ENCODE measurements around the gene SDR42E2. TPM values are rescaled to one million over a fixed set of nuclear protein-coding genes. Genes with fewer than 3 reads are reported as not detected.
A peak's percentile ranks its signal among the peaks of the same experiment; 100 is the strongest.
"Not testable (repeated sequence)": the region's sequence is repeated elsewhere in the genome, so short reads cannot be mapped to it uniquely, and the experiment has no call there.

The SDR42E2 gene
- polyA plus RNA-seq, 3 donors = 0.08 to 0.24 (median 0.14) TPM

GRCh38 chr16:22188595-22189442, 26.5 kb downstream of the SDR42E2 start:
- DNase-seq (ENCODE audit: extremely low read depth in 1 of 11, low read depth in 9 of 11, low spot score in 4 of 11) = peak in 5 of 11 donors; percentile 54 to 76 (median 67)

GRCh38 chr16:22189473-22190080, 27.3 kb downstream of the SDR42E2 start:
- DNase-seq (ENCODE audit: extremely low read depth in 1 of 11, low read depth in 9 of 11, low spot score in 4 of 11) = no peak

GRCh38 chr16:22190081-22190775, 27.9 kb downstream of the SDR42E2 start:
- DNase-seq (ENCODE audit: extremely low read depth in 1 of 11, low read depth in 9 of 11, low spot score in 4 of 11) = peak in 9 of 11 donors; percentile 97 to 100 (median 99)

- DNase-seq (ENCODE audit: extremely low read depth in 1 of 11, low read depth in 9 of 11, low spot score in 4 of 11) = peak; percentile 86 to 100 (median 95)
Observed at GRCh38 chr16:22190776-22191531, 28.6 kb downstream of the SDR42E2 start.

GRCh38 chr16:22191532-22192260, 29.4 kb downstream of the SDR42E2 start:
- no peak for DNase-seq (ENCODE audit: extremely low read depth in 1 of 11, low read depth in 9 of 11, low spot score in 4 of 11)

GRCh38 chr16:22192261-22193062, 30.2 kb downstream of the SDR42E2 start:
- peak in 4 of 11 donors; percentile 28 to 76 (median 49) for DNase-seq (ENCODE audit: extremely low read depth in 1 of 11, low read depth in 9 of 11, low spot score in 4 of 11)

GRCh38 chr16:22193063-22193411, 30.7 kb downstream of the SDR42E2 start:
- DNase-seq (ENCODE audit: extremely low read depth in 1 of 11, low read depth in 9 of 11, low spot score in 4 of 11) = no peak

- no peak for DNase-seq (ENCODE audit: extremely low read depth in 1 of 11, low read depth in 9 of 11, low spot score in 4 of 11)
Observed at GRCh38 chr16:22194707-22195444, 32.6 kb downstream of the SDR42E2 start.

- DNase-seq (ENCODE audit: extremely low read depth in 1 of 11, low read depth in 9 of 11, low spot score in 4 of 11) = no peak
Observed at GRCh38 chr16:22195445-22195694, 33.1 kb downstream of the SDR42E2 start.

GRCh38 chr16:22195695-22196558, 33.6 kb downstream of the SDR42E2 start:
- DNase-seq (ENCODE audit: extremely low read depth in 1 of 11, low read depth in 9 of 11, low spot score in 4 of 11) = peak; percentile 83 to 95 (median 89)

GRCh38 chr16:22196559-22197168, 34.4 kb downstream of the SDR42E2 start:
- DNase-seq (ENCODE audit: extremely low read depth in 1 of 11, low read depth in 9 of 11, low spot score in 4 of 11) = not testable (repeated sequence)

GRCh38 chr16:22198547-22199293, 36.4 kb downstream of the SDR42E2 start:
- DNase-seq (ENCODE audit: extremely low read depth in 1 of 11, low read depth in 9 of 11, low spot score in 4 of 11) = no peak

- DNase-seq (ENCODE audit: extremely low read depth in 1 of 11, low read depth in 9 of 11, low spot score in 4 of 11) = no peak
Observed at GRCh38 chr16:22202261-22202637, 39.9 kb downstream of the SDR42E2 start.

- DNase-seq (ENCODE audit: extremely low read depth in 1 of 11, low read depth in 9 of 11, low spot score in 4 of 11) = no peak
Observed at GRCh38 chr16:22203091-22203490, 40.8 kb downstream of the SDR42E2 start.

- no peak for DNase-seq (ENCODE audit: extremely low read depth in 1 of 11, low read depth in 9 of 11, low spot score in 4 of 11)
Observed at GRCh38 chr16:22204091-22204655, 41.9 kb downstream of the SDR42E2 start.

Measured in renal cortex interstitium (tissue), 11 donors.